ENCODE measurements around the gene HPS1.

The HPS1 gene

GRCh38 chr10:98431016-98431415 is 15.7 kb downstream of the HPS1 start:
- FAIRE-seq: no peak

- no peak for FAIRE-seq
Measured at GRCh38 chr10:98430427-98430826, 16.3 kb downstream of the HPS1 start.

DNA sequence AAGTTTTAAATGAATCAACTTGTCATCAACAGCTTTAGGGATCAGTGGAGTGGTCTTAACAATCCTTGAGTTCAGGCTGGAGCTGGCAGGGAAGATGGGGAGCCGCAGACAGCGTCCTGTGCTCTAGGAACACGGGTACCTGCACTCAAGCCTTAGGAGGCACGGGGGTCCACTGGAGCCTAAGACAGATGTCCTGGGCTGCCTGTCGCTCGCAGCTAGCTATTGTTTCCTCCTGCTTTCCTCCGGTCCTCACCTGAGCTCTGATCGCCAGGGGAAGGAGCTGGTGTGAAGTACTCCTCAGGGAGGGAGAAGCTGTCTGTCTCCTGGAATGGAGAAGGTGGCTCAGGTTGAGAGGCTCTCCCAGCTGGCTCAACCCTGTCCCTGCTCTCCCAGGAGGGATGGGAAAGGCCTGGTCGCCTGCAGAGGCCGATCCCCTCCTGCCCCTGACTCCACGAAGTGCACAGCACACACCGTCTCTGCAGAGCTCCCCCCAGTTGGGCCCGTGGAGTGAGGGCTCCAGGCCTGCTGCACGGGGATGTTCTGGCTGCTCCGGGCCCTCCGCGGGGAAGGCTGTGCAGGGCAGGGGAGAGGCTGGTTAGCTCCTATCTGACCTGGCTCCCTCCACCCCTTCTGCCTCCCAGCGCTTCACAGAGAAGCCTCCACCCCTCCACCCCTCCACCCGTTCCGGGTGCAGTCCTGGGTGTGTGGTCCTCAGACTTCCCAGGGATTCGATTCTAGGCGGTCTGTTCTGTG is 17.2 kb downstream of the HPS1 start:
- FAIRE-seq: no peak

DNA sequence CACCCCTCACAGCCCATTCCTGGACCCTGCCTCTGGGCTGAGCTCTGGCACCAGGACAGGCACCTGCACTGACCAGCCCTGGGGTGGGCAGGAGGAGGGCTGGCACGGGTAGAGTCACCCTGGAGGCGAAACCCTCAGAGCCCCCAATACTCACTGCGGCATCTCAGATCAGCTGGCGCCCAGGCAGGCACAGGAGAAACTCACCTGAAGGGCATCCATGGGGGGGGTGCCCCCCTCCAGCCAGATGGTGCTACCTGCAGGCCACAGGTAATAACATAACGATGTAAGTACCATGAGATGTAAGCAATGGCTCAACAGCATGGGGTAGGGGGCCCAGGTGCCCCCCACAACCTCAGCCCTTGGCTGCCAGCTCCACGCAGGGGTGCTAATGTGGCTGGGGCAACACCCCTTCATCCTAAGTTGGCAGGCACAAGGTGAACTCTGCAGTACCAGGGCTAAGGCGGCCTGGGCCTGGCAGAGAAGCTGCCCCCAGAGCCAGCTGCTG is 19.7 kb downstream of the HPS1 start:
- no peak for FAIRE-seq

DNA sequence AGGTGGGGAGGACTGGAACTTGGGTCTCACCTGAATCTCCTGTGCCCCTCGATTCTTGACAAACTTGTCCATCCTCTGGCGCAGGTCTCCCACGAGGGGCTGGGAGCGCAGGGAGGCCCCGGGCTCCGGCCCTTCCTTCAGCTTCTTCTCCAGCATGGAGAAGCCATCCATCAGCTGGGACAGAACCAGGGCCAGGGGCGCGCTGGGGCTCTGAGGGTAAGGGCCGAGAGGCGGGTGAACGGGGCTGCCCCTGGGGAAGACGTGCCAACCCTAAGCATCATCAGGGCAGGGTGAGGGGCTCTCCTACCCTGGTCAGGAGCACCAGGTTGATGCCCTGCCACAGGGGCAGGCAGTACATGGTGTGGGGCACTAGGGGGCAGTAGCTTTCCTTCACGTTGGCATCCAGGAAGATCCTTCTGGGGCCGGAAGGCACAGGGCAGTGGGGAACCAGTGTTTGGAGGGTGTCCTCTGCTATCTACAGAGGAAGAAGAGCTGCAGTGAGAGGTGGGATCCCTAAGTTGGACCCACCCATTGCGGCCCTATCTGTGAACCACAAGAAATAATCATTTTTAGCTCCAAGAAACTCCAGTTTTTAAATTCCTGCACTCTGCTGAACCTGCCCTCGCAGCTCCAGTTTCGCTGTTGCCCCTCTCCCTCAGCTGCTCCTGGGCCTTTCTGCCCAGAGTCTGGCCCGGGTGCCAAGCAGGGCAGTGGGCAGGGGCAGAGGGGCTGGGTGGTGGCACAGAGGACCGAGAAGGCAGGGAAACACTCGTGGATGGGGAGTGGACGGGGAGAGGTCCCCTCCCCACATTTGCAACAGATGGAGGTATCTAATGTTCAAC is 21.0 kb downstream of the HPS1 start:
- FAIRE-seq: no peak

- no peak for FAIRE-seq
Measured at GRCh38 chr10:98424295-98425254, 22.2 kb downstream of the HPS1 start.

DNA sequence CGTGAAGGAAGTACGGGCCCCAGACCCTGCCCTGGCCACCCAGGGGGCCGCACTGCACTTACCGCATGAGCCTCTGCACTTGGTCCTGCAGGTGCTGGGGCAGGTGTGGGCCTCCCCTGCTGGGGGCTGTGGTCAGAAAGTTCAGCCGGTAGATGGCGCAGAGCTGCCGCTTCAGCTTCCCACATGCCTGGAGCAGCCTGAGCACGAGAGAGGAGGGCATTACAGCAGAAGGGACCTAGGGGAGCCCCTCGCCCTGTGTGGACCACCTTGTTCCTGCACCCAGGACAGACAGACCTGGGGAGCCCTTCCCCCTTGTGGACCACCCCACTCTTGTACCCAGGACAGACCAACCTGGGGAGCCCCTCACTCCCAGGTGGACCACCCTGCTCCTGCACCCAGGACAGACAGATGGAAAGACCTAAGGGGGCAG is 23.0 kb downstream of the HPS1 start:
- FAIRE-seq: no peak

DNA sequence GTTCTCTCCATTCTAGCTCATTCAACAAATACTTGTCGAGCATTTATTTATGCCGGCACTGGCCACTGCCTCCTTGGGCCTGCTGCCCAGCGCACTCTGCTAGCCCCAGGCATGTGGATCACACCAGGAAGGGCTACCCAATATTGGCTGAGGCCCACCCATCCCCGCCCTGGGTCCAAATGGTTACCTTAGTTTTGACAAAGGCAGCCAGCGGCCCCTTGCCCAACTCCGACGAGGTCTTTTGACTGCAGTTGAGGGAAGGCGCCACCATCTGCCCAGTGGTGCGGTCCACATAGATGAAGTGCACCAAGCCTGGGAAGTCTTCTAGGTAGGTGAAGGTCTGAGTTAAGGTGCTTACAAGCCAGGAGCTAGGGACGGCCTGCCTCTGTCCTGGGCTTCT is 24.6 kb downstream of the HPS1 start:
- FAIRE-seq: no peak

DNA sequence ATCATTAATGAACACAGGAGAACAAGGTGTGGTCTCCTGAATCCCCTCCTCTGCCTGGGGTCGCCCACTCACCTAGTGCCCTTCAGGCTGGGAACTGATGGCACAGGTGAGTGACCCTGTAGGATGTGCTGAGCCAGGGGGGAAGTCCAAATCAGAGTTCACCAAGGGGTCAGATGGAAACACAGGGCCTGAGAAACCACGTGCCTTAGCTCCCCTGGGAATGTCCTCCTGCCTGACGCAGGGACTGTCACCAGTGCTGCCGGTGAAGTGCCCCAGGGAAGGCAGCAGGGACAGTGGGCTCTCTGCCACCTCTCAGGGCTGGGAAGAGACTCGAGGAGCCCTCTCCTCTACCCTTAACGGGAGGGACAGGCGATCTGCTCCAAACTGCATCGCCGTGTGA is 25.9 kb downstream of the HPS1 start:
- no peak for FAIRE-seq

DNA sequence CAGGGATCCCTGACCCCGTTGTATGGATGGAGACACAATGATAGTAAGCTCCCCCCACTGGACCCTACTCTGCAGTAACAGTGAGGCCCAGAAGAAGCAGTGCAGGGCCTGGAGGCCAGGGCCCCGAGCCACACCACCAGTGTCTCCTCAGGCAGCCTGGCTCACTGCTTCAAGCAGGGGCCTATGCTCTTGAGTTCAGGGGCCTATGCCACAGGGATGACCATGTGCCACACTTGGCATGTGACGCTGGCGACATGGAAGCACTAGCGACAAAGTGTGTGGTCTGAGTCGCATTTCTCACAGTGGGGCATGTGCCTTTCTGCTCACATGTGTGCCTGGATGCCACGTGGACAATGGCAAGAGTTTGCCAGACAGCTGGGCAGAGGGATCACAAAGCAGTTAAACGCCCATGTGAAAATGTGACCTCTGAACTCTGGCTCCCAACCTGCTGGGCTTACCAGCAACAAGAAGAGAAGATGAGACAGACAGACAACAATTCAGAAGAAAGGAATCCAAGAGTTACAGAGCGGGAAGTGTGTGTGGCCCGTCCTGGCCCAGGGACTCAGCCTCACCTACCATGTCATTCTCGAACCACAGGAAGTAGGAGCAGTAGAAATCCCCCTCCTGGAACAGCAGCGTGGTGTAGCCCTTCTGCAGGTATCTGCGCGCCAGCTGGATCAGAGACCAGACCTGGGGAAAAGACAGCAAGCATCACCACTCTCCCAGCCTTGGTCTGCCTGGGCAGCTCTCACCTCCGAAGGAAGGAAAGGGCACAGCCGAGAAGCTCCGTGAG is 27.1 kb downstream of the HPS1 start:
- FAIRE-seq: no peak

DNA sequence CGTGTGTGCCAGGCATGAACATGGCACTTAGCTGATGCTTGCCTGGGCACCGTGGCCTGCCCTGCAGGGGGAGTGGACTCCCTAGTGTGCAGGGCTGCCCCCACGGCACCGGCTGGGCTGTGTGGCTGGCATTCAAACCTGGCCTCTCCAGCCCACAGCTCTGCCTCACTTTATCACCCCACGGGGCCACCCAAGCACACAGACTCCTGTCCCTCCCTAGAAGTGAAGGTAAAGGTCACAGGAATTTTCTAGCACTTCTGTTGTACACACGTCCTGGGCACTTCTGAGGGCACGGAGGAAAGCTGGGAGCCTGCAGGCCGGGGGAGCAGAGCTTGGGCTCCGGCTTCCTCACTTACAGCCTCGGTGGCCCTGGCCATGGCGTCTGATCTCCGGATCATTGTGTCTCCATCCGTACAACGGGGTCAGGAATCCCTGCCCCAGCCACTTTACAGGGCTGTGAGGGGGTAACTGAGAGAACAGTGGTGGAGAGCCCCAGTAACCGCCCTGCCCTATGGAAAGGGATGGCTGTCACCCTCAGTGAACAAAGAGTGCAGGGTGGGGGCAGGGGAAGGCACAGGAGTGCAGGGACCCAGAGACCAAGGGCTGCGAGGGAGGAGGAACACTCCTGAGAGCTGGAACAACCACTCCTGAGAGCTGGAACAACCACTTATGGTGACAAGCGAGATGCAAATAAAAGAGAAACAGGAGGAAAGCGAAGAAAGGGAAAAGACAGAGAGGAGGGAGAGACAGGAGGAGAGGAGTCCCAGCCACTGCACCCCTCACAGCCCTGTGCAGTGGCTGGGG is 27.9 kb downstream of the HPS1 start:
- no peak for FAIRE-seq

DNA sequence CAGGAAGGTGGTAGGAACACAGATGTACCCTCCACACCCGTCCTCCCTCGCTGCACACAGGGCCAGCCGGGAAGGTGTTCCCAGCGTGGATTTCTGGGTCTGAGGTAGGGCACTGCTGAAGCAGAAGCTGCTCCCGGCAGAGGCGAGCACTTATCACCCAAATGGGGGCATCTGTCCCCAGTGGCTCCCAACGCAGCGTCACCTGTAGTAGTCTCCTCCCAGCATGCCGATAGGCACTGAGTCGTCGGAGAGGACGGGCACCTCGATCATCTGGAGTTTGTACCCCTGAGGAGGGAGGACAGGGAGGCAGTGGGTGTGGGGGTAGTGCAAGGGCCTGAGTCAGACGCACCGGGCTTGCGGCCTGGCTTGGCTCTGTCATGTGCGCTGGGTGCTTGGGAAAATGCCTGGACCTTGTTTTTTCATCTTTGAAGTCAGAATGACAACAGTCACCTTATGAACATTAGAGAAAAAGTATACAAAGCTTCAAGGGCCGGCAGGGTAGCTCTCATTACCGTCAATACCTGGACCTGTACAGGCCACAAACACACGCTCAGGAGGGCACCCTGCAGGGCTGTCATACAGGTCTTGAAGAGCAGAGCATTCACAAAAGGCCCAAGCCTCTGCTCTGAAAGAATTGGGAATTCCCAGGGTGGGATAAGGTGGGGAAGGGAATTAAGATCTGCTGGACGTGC is 28.6 kb downstream of the HPS1 start:
- FAIRE-seq: no peak

GRCh38 chr10:98417481-98417959 is 29.2 kb downstream of the HPS1 start:
- FAIRE-seq: no peak

DNA sequence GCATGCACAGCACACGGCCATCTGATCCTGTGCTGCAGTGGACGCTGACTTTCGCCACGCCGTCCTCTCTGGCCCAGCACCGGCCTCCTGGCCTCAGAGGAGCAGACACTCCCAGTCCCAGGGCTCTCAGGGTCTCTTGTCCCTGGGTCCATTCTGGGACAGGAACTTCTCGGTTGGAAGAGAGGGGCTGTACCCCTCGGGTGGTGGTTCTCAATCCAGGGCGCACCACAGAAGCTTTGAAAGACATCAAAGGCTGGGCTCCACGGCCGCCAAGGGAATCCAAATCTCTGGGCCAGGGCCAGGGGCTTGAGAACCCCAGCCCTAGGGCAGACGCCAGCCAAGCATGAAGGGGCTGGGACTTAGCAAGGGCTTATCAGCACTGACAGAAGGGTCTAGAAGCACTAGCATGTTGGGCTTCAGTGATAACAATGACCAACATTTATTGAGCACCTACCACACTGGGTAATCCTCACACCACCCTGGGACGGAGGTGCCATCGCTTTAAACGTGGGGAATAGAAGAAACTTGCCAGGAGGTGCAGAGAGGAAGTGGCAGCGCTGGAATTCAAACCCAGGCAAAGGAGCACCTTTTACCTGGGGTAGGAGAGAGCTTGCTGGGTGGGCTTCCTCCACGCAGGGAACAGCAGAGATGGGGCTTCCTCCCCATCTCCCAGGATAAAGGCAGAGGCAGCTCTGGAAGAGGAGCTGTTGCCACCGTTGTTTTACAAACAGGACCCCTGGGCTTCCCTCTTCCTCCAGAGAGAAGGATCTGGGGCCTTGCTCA is 29.9 kb downstream of the HPS1 start:
- no peak for FAIRE-seq

DNA sequence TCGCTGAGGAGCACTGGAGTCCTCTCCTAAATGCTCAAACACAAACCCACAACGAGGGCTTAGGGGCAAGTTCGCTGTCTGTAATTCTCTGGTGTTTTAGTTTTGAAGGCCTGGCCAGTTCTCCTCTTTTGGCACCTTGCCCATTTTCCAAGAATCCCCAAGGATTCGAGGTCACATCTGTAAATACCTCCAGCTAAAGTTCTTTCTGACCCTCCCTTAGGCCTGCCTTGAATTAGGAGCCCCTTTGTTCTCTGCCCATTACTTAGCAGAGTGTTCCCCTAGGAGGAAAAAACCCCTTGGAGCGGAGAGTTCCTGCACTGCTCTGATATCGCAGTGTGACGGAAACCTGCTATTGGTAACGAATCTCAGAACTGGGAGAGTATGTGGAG is 31.0 kb downstream of the HPS1 start:
- no peak for FAIRE-seq

GRCh38 chr10:98414932-98415730 is 31.6 kb downstream of the HPS1 start, which contains the start of gene PYROXD2:
Gene PYROXD2, minus strand, starts transcription at chr10:98415182. Its CDS starts 47 bp downstream, at chr10:98415135.
- FAIRE-seq: no peak

- no peak for FAIRE-seq
Measured at GRCh38 chr10:98414578-98414931, 32.2 kb downstream of the HPS1 start.

GRCh38 chr10:98411768-98412167 is 35.0 kb downstream of the HPS1 start:
- FAIRE-seq: no peak

Data from colon (tissue), 2 donors.